OCI-LY3 (cell line): ENCODE results near the gene LIPC.

Source experiments
- CTCF ChIP-seq: fragments of 200-600, 300-600 bp; sonication (generic); IDR thresholded peaks from 2 replicates; pipeline ENCODE4 v1.5.1; 2014; ENCODE audit warnings: antibody characterized with exemption, low read length, low read depth
- EZH2phosphoT487 ChIP-seq: fragments of 200-600 bp; shearing (Covaris generic); IDR thresholded peaks from 2 replicates; pipeline ENCODE4 v1.6.1; 2018; ENCODE audit warnings: antibody characterized with exemption, mixed run types, low read depth

- no peak for TF ChIP-seq CTCF
- TF ChIP-seq EZH2phosphoT487: no peak
Observed at GRCh38 chr15:58448906-58449305, 17.1 kb downstream of the LIPC start.
